Measurements from ENCODE around the gene CFDP1.
"Not testable (repeated sequence)": the region's sequence is repeated elsewhere in the genome, so short reads cannot be mapped to it uniquely, and the experiment has no call there.

CFDP1 gene

GRCh38 chr16:75271441-75272096, 161.7 kb downstream of the CFDP1 start:
- no peaks in the 10 kb centered on the region for H3F3A ChIP-seq (ENCODE audit: low read depth)
- H3K4me2 ChIP-seq (ENCODE audit: low read depth, low read length, poor library complexity, severe bottlenecking): no peak overlapping the region
- peaks cover 3% of the 10 kb centered on the region for H3K4me1 ChIP-seq (ENCODE audit: insufficient read depth, low read length, poor library complexity, severe bottlenecking)
- no peaks in the 10 kb centered on the region for H3K9me2 ChIP-seq (replicated peaks; ENCODE audit: low read depth, low read length)
- H3K9me3 ChIP-seq (ENCODE audit: insufficient read depth, low read depth, low read length): no peaks in the 10 kb centered on the region
- H3K27me3 ChIP-seq (ENCODE audit: insufficient read depth, low read length, poor library complexity, severe bottlenecking): no peaks in the 10 kb centered on the region
- H3K79me2 ChIP-seq (ENCODE audit: insufficient read depth, low read length): no peaks in the 10 kb centered on the region
- H3K36me3 ChIP-seq (ENCODE audit: insufficient read depth, low read length): no peaks in the 10 kb centered on the region
- no peak overlapping the region for H3K9ac ChIP-seq (ENCODE audit: low read depth, low read length, poor library complexity, severe bottlenecking)
- no peaks in the 10 kb centered on the region for H4K20me1 ChIP-seq (ENCODE audit: insufficient read depth, low read length, poor library complexity, severe bottlenecking)
- no peak overlapping the region for H3K4me3 ChIP-seq (ENCODE audit: low read length, poor library complexity, severe bottlenecking)
- TF ChIP-seq EZH2phosphoT487 (IDR thresholded peaks at IDR 0.05; ENCODE audit: borderline replicate concordance): no peak
- TF ChIP-seq CTCF (conservative IDR thresholded peaks at IDR 0.05; ENCODE audit: low read length): no peak
- no peak overlapping the region for H2AFZ ChIP-seq (ENCODE audit: low read length)

GRCh38 chr16:75269358-75269757, 163.9 kb downstream of the CFDP1 start:
- not testable (repeated sequence) for H3K9me2 ChIP-seq (replicated peaks; ENCODE audit: low read depth, low read length); H3K4me3 ChIP-seq (ENCODE audit: low read length, poor library complexity, severe bottlenecking); H3K36me3 ChIP-seq (ENCODE audit: insufficient read depth, low read length); H3K4me1 ChIP-seq (ENCODE audit: insufficient read depth, low read length, poor library complexity, severe bottlenecking); H3K79me2 ChIP-seq (ENCODE audit: insufficient read depth, low read length); H3K9me3 ChIP-seq (ENCODE audit: insufficient read depth, low read depth, low read length); H3K9ac ChIP-seq (ENCODE audit: low read depth, low read length, poor library complexity, severe bottlenecking); H3K27me3 ChIP-seq (ENCODE audit: insufficient read depth, low read length, poor library complexity, severe bottlenecking); H3K4me2 ChIP-seq (ENCODE audit: low read depth, low read length, poor library complexity, severe bottlenecking); H2AFZ ChIP-seq (ENCODE audit: low read length); H3F3A ChIP-seq (ENCODE audit: low read depth); H4K20me1 ChIP-seq (ENCODE audit: insufficient read depth, low read length, poor library complexity, severe bottlenecking)

- no peaks in the 10 kb centered on the region for H3K4me1 ChIP-seq (ENCODE audit: insufficient read depth, low read length, poor library complexity, severe bottlenecking)
- no peaks in the 10 kb centered on the region for H3F3A ChIP-seq (ENCODE audit: low read depth)
- H3K9ac ChIP-seq (ENCODE audit: low read depth, low read length, poor library complexity, severe bottlenecking): no peak overlapping the region
- no peak for TF ChIP-seq EZH2phosphoT487 (IDR thresholded peaks at IDR 0.05; ENCODE audit: borderline replicate concordance)
- TF ChIP-seq CTCF (conservative IDR thresholded peaks at IDR 0.05; ENCODE audit: low read length): no peak
- no peaks in the 10 kb centered on the region for H3K9me2 ChIP-seq (replicated peaks; ENCODE audit: low read depth, low read length)
- no peaks in the 10 kb centered on the region for H4K20me1 ChIP-seq (ENCODE audit: insufficient read depth, low read length, poor library complexity, severe bottlenecking)
- no peaks in the 10 kb centered on the region for H3K36me3 ChIP-seq (ENCODE audit: insufficient read depth, low read length)
- no peak overlapping the region for H2AFZ ChIP-seq (ENCODE audit: low read length)
- no peak overlapping the region for H3K4me2 ChIP-seq (ENCODE audit: low read depth, low read length, poor library complexity, severe bottlenecking)
- no peak overlapping the region for H3K4me3 ChIP-seq (ENCODE audit: low read length, poor library complexity, severe bottlenecking)
- H3K79me2 ChIP-seq (ENCODE audit: insufficient read depth, low read length): no peaks in the 10 kb centered on the region
- no peaks in the 10 kb centered on the region for H3K9me3 ChIP-seq (ENCODE audit: insufficient read depth, low read depth, low read length)
- H3K27me3 ChIP-seq (ENCODE audit: insufficient read depth, low read length, poor library complexity, severe bottlenecking): no peaks in the 10 kb centered on the region
Observed at GRCh38 chr16:75267631-75268264, 165.6 kb downstream of the CFDP1 start.

Measured in Loucy (cell line).